Astrocyte (in vitro differentiated cells and primary cell): ENCODE data around the gene KCNK6. TPM values are rescaled to one million over a fixed set of nuclear protein-coding genes. Genes with fewer than 3 reads are reported as not detected.

Experiments
- DNase-seq: peaks from one replicate; pipeline ENCODE4 v3.0.0-alpha.2; 2010; ENCODE audit warnings: low read depth
- FAIRE-seq: peaks from 2 replicates; lab custom pipeline; 2011; peaks lifted over from hg19 to GRCh38; lab: Jason Lieb, UNC
- H2AFZ ChIP-seq: 2 replicates; pipeline ENCODE4 v1.6.0; 2012; ENCODE audit warnings: low read depth, low read length, inconsistent platforms
- H3K27ac ChIP-seq: 2 replicates; pipeline ENCODE4 v1.5.1; 2011; ENCODE audit warnings: low read depth, low read length, inconsistent platforms
- H3K27me3 ChIP-seq: 2 replicates; pipeline ENCODE4 v1.6.0; 2011; ENCODE audit warnings: low read length, inconsistent platforms; ENCODE audit not compliant: insufficient read depth
- H3K36me3 ChIP-seq: 2 replicates; pipeline ENCODE4 v1.5.1; 2011; ENCODE audit warnings: low read length, inconsistent platforms; ENCODE audit not compliant: insufficient read depth
- H3K4me1 ChIP-seq: 2 replicates; pipeline ENCODE4 v1.5.1; 2011; ENCODE audit warnings: low read length, inconsistent platforms; ENCODE audit not compliant: insufficient read depth
- H3K4me2 ChIP-seq: 2 replicates; pipeline ENCODE4 v1.6.0; 2012; ENCODE audit warnings: low read length, inconsistent platforms
- H3K4me3 ChIP-seq: 2 replicates; pipeline ENCODE4 v1.5.1; 2011; ENCODE audit warnings: low read depth, mild to moderate bottlenecking, low read length, inconsistent platforms; ENCODE audit not compliant: insufficient read depth
- H3K79me2 ChIP-seq: 2 replicates; pipeline ENCODE4 v1.6.0; 2012; ENCODE audit warnings: mild to moderate bottlenecking, low read length, inconsistent platforms; ENCODE audit not compliant: insufficient read depth
- H3K9ac ChIP-seq: 2 replicates; pipeline ENCODE4 v1.6.0; 2012; ENCODE audit warnings: mild to moderate bottlenecking, low read length, inconsistent platforms
- H3K9me3 ChIP-seq: 2 replicates; pipeline ENCODE4 v1.5.1; 2012; ENCODE audit warnings: low read depth, mild to moderate bottlenecking, low read length, inconsistent platforms; ENCODE audit not compliant: insufficient read depth
- H4K20me1 ChIP-seq: 2 replicates; pipeline ENCODE4 v1.6.0; 2012; ENCODE audit warnings: low read length, inconsistent platforms; ENCODE audit not compliant: insufficient read depth
- H3K27ac Mint-ChIP-seq: one replicate; pipeline ENCODE4 v1.8.0; 2021; ENCODE audit warnings: mild to moderate bottlenecking, mixed read lengths; ENCODE audit not compliant: unreplicated experiment
- H3K27me3 Mint-ChIP-seq: one replicate; pipeline ENCODE4 v1.8.0; 2021; ENCODE audit warnings: low read depth, mixed read lengths; ENCODE audit not compliant: unreplicated experiment
- H3K36me3 Mint-ChIP-seq: one replicate; pipeline ENCODE4 v1.8.0; 2021; ENCODE audit warnings: low read depth, mixed read lengths; ENCODE audit not compliant: unreplicated experiment
- H3K4me1 Mint-ChIP-seq: one replicate; pipeline ENCODE4 v1.8.0; 2021; ENCODE audit warnings: low read depth, mixed read lengths; ENCODE audit not compliant: unreplicated experiment
- H3K4me3 Mint-ChIP-seq: one replicate; pipeline ENCODE4 v1.8.0; 2021; ENCODE audit warnings: mild to moderate bottlenecking, moderate library complexity, mixed read lengths; ENCODE audit not compliant: unreplicated experiment
- H3K9me3 Mint-ChIP-seq: one replicate; pipeline ENCODE4 v1.8.0; 2021; ENCODE audit warnings: mild to moderate bottlenecking, mixed read lengths; ENCODE audit not compliant: unreplicated experiment
- CTCF ChIP-seq: IDR thresholded peaks from 2 replicates; pipeline ENCODE4 v1.5.1; 2011; ENCODE audit warnings: low read depth, mild to moderate bottlenecking, inconsistent platforms, low read length, moderate library complexity; ENCODE audit not compliant: insufficient read depth
- EZH2 ChIP-seq: IDR thresholded peaks from 2 replicates; pipeline ENCODE4 v1.6.1; 2012; ENCODE audit warnings: mild to moderate bottlenecking, low read length, inconsistent platforms; ENCODE audit not compliant: insufficient read depth
- total RNA-seq: library from RNA; stranded (reverse); gene quantifications from 2 replicates; pipeline ENCODE4 v1.2.1, GENCODE V29; 2021

The KCNK6 gene
- total RNA-seq, 1 donor from 2014 or later: 8.6 TPM

DNA sequence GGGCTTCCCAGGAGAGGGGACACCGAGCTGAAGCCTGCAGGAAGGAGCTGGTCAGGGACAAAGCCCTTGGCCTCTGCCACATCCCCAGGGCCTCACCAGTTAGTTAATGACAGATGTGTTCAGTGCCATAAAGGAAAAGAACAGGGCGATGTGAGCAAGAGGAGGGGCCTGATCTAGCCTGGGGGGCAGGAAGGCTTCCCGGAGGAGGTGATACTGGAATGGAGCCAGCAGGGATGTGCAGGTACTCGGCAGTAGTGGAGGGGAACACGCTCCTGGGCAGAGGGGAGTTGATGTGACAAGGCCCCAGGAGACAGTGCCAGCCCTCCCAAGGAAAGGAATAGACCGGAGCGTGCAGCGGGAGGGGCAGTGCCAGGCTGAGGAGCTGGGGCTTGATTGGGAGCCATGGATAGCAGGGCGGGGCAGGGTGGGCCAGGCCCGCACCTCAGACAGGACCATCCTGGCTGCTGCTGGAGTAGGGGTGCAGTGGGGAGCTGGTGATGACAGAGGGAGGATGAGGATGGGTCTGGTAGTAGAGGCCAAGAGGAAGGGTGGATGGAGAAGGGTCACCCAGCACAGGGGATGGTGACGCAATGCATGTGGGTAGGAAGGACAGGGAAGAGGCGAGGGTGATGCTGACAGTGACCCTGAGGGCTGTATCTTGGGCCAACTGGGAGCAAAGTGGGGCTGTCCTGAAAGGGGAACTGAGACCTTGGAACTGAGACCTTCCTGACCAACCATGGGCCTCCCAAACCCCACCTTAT, 11.5 kb upstream of the KCNK6 start:
- H3K79me2 ChIP-seq: peaks cover 23% of the 10 kb centered on the region
- peaks cover 6% of the 10 kb centered on the region for H3K4me1 Mint-ChIP-seq
- H3K27me3 Mint-ChIP-seq: no peaks in the 10 kb centered on the region
- FAIRE-seq (no peak), DNase-seq (no peak)
- no peak overlapping the region for H3K27ac ChIP-seq
- no peaks in the 10 kb centered on the region for H3K9me3 Mint-ChIP-seq
- H3K9me3 ChIP-seq: no peaks in the 10 kb centered on the region
- peaks cover 9% of the 10 kb centered on the region for H3K36me3 Mint-ChIP-seq
- H3K4me3 ChIP-seq: no peak overlapping the region
- no peak for TF ChIP-seq CTCF
- no peak for TF ChIP-seq EZH2
- peaks cover 6% of the 10 kb centered on the region for H3K4me1 ChIP-seq
- no peak overlapping the region for H2AFZ ChIP-seq
- no peak overlapping the region for H3K4me2 ChIP-seq
- H3K9ac ChIP-seq: no peak overlapping the region
- no peaks in the 10 kb centered on the region for H3K36me3 ChIP-seq
- peak overlapping the region; percentile 40 for H3K4me3 Mint-ChIP-seq
- H3K27me3 ChIP-seq: no peaks in the 10 kb centered on the region
- peaks cover 23% of the 10 kb centered on the region for H4K20me1 ChIP-seq
- no peak overlapping the region for H3K27ac Mint-ChIP-seq

DNA sequence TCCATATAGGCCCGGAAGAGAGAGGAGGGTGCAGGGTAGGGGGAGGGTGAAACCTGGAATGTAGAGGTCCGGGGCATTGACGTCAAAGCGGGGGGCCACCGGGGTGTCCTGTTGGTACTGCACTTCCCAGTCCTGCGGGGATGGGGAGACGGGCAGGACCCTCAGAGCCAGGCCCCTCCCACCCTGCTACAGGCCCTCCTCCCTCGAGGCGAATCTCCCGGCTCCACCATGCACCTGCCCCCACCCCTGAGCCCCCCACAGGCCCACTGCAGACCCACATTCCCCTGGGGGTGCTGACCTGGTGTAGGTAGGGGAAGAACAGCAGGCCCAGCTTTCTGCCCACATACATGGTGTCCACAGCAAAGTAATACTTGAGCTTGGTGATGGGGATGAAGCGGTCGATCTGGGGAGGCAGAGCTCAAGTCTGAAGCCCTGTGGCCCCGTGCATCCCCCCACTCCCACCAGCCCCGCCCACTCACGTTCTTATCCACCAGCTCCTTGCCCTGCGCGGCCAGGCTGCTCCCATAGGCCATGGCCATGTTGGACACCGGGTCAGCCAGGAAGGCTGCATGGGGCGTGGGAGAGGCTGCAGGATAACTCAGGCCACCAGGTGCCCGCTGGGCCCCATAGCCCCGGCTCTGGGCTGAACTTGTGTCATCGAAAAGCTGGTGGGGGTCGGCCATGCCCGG, 10.6 kb upstream of the KCNK6 start:
- TF ChIP-seq CTCF (no peak), EZH2 (no peak)
- Histone ChIP-seq H3K79me2 (peaks cover 30% of the 10 kb centered on the region), H3K27ac (no peak overlapping the region), H3K4me3 (no peak overlapping the region), H3K4me2 (no peak overlapping the region), H3K9me3 (no peaks in the 10 kb centered on the region), H2AFZ (no peak overlapping the region), H3K9ac (no peak overlapping the region), H3K36me3 (no peaks in the 10 kb centered on the region), H4K20me1 (peaks cover 23% of the 10 kb centered on the region), H3K4me1 (peaks cover under 1% of the 10 kb centered on the region), H3K27me3 (no peaks in the 10 kb centered on the region)
- Mint-ChIP-seq H3K4me3 (no peak overlapping the region), H3K4me1 (no peaks in the 10 kb centered on the region), H3K9me3 (no peaks in the 10 kb centered on the region), H3K36me3 (peaks cover 9% of the 10 kb centered on the region), H3K27me3 (no peaks in the 10 kb centered on the region), H3K27ac (no peak overlapping the region)
- no peak for FAIRE-seq
- DNase-seq: no peak
